ENCODE measurements around the gene TMTC2. TPM values are rescaled to one million over a fixed set of nuclear protein-coding genes. Genes with fewer than 3 reads are reported as not detected.

The TMTC2 gene
- total RNA-seq, 2 donors from 2014 or later: 2.9 to 3.2 TPM

DNA sequence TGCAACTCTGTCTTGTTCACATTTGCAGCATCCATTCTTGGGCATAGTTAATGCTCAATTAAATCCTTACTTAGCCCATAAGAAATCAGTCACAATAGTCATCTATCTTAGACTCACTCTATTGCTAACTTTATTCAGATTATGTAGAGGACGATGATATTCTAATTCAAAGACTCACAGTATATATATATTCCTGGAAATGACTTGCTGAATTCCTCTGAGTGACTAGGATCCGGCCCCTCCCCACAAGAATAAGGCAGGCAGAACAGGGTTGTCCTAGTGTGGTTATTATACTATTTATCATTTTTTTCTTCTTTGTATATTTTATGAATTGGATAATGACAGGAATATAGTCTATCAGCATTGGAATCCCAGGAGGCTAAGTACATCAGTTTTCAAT lies 275.1 kb downstream of the TMTC2 start:
- Histone ChIP-seq H3K9me3 (no peaks in the 10 kb centered on the region), H3K4me1 (no peaks in the 10 kb centered on the region), H3K27me3 (no peaks in the 10 kb centered on the region), H3K4me3 (no peak overlapping the region), H3K27ac (no peak overlapping the region), H3K36me3 (no peaks in the 10 kb centered on the region)
- no peak for DNase-seq (ENCODE audit: low spot score)
- TF ChIP-seq, protein P1, sequence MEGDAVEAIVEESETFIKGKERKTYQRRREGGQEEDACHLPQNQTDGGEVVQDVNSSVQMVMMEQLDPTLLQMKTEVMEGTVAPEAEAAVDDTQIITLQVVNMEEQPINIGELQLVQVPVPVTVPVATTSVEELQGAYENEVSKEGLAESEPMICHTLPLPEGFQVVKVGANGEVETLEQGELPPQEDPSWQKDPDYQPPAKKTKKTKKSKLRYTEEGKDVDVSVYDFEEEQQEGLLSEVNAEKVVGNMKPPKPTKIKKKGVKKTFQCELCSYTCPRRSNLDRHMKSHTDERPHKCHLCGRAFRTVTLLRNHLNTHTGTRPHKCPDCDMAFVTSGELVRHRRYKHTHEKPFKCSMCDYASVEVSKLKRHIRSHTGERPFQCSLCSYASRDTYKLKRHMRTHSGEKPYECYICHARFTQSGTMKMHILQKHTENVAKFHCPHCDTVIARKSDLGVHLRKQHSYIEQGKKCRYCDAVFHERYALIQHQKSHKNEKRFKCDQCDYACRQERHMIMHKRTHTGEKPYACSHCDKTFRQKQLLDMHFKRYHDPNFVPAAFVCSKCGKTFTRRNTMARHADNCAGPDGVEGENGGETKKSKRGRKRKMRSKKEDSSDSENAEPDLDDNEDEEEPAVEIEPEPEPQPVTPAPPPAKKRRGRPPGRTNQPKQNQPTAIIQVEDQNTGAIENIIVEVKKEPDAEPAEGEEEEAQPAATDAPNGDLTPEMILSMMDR (IDR thresholded peaks at IDR 0.05): no peak

- no peaks in the 10 kb centered on the region for H3K27me3 ChIP-seq
- no peaks in the 10 kb centered on the region for H3K9me3 ChIP-seq
- H3K4me1 ChIP-seq: no peaks in the 10 kb centered on the region
- DNase-seq (ENCODE audit: low spot score): no peak
- TF ChIP-seq, protein P1 (IDR thresholded peaks at IDR 0.05): no peak
- no peak overlapping the region for H3K4me3 ChIP-seq
- H3K36me3 ChIP-seq: no peaks in the 10 kb centered on the region
- no peak overlapping the region for H3K27ac ChIP-seq
Observed at GRCh38 chr12:82963956-82964355, 277.2 kb downstream of the TMTC2 start.

DNA sequence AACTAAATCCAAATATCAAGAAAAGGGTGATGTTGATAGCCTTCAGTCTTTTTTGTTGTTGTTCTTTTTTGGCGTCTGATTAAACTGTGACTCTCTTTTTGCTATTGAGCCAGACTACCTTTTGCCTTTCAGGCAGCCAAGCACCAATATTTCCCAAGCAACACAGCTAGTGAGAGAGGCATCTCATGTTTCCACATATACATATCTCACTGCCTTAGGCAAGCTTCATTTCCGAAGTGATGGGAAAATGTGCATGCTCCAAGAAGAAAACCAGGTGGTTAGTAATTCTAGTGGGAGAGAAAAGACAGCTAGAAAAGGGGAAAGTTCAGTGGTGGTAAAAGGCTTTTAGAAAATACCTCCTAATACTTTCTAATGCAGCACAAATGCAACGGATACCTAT lies 277.7 kb downstream of the TMTC2 start:
- no peak overlapping the region for H3K4me3 ChIP-seq
- no peak for DNase-seq (ENCODE audit: low spot score)
- H3K27me3 ChIP-seq: no peaks in the 10 kb centered on the region
- no peak overlapping the region for H3K27ac ChIP-seq
- TF ChIP-seq, protein P1 (IDR thresholded peaks at IDR 0.05): no peak
- no peaks in the 10 kb centered on the region for H3K36me3 ChIP-seq
- H3K9me3 ChIP-seq: no peaks in the 10 kb centered on the region
- H3K4me1 ChIP-seq: no peaks in the 10 kb centered on the region

DNA sequence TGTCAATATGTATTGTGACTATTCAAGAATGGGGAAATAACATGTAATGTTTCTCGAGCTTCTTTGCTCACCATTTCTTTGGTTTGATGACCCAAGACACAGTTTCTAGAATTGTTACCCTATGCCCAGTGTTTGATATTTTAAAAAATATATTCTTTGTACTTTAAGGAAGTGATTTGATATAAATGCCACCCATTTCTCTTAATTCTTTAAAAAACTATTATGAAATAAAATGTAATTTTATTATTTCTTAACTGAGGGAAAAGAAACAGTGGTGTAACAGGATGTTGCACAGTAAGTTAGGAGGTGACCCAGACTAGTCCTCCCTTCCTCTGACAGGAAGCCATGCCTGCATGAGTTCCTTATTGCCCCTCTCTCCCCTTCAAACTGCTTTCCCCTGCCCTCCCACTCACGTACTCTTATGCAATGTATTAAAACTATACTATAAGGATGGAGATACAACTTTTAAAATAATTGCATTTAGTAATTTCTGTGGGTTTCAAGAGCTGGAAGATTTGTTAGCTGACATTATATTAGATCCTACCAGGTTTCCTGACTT lies 279.4 kb downstream of the TMTC2 start:
- no peak for DNase-seq (ENCODE audit: low spot score)
- TF ChIP-seq, protein P1 (IDR thresholded peaks at IDR 0.05): no peak
- Histone ChIP-seq H3K27me3 (no peaks in the 10 kb centered on the region), H3K9me3 (no peaks in the 10 kb centered on the region), H3K4me1 (no peaks in the 10 kb centered on the region), H3K27ac (no peak overlapping the region), H3K4me3 (no peak overlapping the region), H3K36me3 (no peaks in the 10 kb centered on the region)

GRCh38 chr12:82968631-82969367 lies 282.1 kb downstream of the TMTC2 start:
- Histone ChIP-seq H3K4me1 (no peaks in the 10 kb centered on the region), H3K4me3 (no peak overlapping the region), H3K27ac (no peak overlapping the region), H3K36me3 (no peaks in the 10 kb centered on the region), H3K9me3 (no peaks in the 10 kb centered on the region), H3K27me3 (no peaks in the 10 kb centered on the region)
- no peak for DNase-seq (ENCODE audit: low spot score)
- TF ChIP-seq, protein P1 (IDR thresholded peaks at IDR 0.05): no peak
